ENCODE results near the gene PAEP.

DNA sequence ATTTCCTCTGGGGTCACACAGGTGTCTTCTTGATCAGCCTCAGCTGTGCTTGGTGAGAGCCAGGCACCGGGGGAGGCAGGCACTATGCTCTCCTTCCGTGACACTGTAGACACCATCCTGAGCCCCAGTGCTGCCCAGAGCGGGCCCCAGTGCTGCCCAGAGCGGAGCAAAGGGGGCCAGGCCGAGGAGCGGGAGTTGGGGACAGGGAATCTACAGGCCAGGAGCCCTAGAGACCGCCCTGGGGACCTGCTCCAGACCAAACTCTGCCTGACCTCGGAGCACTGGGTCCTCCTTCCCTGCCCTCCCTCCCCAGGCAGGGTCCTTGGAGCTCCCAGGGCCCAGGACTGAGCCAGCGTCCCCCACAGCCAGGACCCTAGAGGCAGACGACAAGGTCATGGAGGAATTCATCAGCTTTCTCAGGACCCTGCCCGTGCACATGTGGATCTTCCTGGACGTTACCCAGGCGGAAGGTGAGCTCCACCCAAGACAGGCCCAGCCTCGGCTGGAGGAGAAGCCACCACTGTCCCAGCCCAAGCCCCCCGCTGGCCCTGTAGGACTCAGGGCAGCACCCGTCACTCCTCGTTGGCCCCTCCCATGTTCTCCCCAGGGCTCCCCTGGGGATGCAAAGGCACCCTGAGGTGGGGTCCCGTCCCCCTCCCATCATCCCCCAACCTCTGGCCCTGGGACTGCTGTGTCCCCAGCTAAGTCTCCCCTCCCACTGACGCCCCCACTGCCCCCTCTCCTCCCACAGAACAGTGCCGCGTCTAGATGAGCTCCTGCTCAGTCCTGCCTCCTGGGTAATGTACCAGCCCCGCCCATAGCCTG, 30.2 kb downstream of the PAEP start:
- TF ChIP-seq, protein P1, sequence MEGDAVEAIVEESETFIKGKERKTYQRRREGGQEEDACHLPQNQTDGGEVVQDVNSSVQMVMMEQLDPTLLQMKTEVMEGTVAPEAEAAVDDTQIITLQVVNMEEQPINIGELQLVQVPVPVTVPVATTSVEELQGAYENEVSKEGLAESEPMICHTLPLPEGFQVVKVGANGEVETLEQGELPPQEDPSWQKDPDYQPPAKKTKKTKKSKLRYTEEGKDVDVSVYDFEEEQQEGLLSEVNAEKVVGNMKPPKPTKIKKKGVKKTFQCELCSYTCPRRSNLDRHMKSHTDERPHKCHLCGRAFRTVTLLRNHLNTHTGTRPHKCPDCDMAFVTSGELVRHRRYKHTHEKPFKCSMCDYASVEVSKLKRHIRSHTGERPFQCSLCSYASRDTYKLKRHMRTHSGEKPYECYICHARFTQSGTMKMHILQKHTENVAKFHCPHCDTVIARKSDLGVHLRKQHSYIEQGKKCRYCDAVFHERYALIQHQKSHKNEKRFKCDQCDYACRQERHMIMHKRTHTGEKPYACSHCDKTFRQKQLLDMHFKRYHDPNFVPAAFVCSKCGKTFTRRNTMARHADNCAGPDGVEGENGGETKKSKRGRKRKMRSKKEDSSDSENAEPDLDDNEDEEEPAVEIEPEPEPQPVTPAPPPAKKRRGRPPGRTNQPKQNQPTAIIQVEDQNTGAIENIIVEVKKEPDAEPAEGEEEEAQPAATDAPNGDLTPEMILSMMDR (IDR thresholded peaks at IDR 0.05): no peak
- TF ChIP-seq POLR2A (IDR thresholded peaks at IDR 0.05): no peak
